Prostate gland (tissue), 2 donors: ENCODE measurements around the gene LFNG. TPM values are rescaled to one million over a fixed set of nuclear protein-coding genes. Genes with fewer than 3 reads are reported as not detected.
A peak's percentile ranks its signal among the peaks of the same experiment; 100 is the strongest.

Source experiments
- DNase-seq: peaks from one replicate; pipeline ENCODE4 v3.0.0-alpha.2; 2019; ENCODE audit warnings: low spot score
- H3K27ac ChIP-seq, 2 donors: fragments of 200-600 bp; sonication (generic); 2 replicates each; pipeline ENCODE4 v1.5.1; 2017 to 2019
- H3K27me3 ChIP-seq: fragments of 200-600 bp; sonication (generic); replicated peaks from 2 replicates; pipeline ENCODE4 v1.5.1; 2019; ENCODE audit not compliant: insufficient read depth
- H3K36me3 ChIP-seq, 2 donors: fragments of 200-600 bp; sonication (generic); 1 replicate in 1 of 2; 2 replicates in 1 of 2; pipeline versions ENCODE4 v1.5.1 to v1.8.1; 2017 to 2019
- H3K4me1 ChIP-seq: fragments of 200-600 bp; sonication (generic); replicated peaks from 2 replicates; pipeline ENCODE4 v1.5.1; 2019
- H3K4me3 ChIP-seq, 2 donors: fragments of 200-600 bp; sonication (generic); 2 replicates each; pipeline ENCODE4 v1.5.1; 2017 to 2019
- H3K9me3 ChIP-seq: fragments of 200-600 bp; sonication (generic); 2 replicates; pipeline ENCODE4 v1.5.1; 2017
- POLR2A ChIP-seq: fragments of 450-650 bp; IDR thresholded peaks from one replicate; pipeline ENCODE4 v1.6.1; 2016; ENCODE audit warnings: antibody characterized with exemption, mild to moderate bottlenecking
- POLR2AphosphoS5 ChIP-seq: sonication (generic); formaldehyde crosslinking; IDR thresholded peaks from one replicate; pipeline ENCODE4 v1.6.1; 2017; ENCODE audit warnings: antibody characterized with exemption
- WGBS: methylation state at CpG from one replicate; pipeline ENCODE4 v1.1.5; 2018; 5-methylcytosine and 5-hydroxymethylcytosine counted together
- intact Hi-C: fragments of 100-400 bp; cut with DNase I; formaldehyde crosslinking; loops from one replicate; pipeline ENCODE4 v1.14.2; 2022
- total RNA-seq, 2 donors: library from RNA; depleted of rRNA; stranded (reverse); fragments of >200 nt; gene quantifications; one replicate each; pipeline ENCODE4 v1.1.0, GENCODE V29; 2016
- TF ChIP-seq, protein P1 (sequence below), 4 experiments: fragments of 200-600 bp in 2 of 4; fragments of 450-650 bp in 2 of 4; sonication (generic) in 2 of 4; IDR thresholded peaks; 1 replicate in 3 of 4; 2 replicates in 1 of 4; pipeline ENCODE4 v1.5.1; 2016 to 2019; ENCODE audit warnings: antibody characterized with exemption in 4 of 4, mild to moderate bottlenecking in 2 of 4, moderate library complexity in 2 of 4

LFNG gene
- total RNA-seq, 2 donors from 2014 or later, result 45.6 to 51.7 TPM

- WGBS, result 80% methylated on average over 16 of the region's 18 CpGs
- no peak for TF ChIP-seq POLR2A
- no peak for TF ChIP-seq POLR2AphosphoS5
- TF ChIP-seq, protein P1, sequence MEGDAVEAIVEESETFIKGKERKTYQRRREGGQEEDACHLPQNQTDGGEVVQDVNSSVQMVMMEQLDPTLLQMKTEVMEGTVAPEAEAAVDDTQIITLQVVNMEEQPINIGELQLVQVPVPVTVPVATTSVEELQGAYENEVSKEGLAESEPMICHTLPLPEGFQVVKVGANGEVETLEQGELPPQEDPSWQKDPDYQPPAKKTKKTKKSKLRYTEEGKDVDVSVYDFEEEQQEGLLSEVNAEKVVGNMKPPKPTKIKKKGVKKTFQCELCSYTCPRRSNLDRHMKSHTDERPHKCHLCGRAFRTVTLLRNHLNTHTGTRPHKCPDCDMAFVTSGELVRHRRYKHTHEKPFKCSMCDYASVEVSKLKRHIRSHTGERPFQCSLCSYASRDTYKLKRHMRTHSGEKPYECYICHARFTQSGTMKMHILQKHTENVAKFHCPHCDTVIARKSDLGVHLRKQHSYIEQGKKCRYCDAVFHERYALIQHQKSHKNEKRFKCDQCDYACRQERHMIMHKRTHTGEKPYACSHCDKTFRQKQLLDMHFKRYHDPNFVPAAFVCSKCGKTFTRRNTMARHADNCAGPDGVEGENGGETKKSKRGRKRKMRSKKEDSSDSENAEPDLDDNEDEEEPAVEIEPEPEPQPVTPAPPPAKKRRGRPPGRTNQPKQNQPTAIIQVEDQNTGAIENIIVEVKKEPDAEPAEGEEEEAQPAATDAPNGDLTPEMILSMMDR (IDR thresholded peaks at IDR 0.05), result no peak
- no peak for DNase-seq
- Histone ChIP-seq H3K36me3 (no peaks in the 10 kb centered on the region), H3K9me3 (no peaks in the 10 kb centered on the region), H3K27ac (no peak overlapping the region), H3K27me3 (no peaks in the 10 kb centered on the region), H3K4me1 (peaks cover 12% of the 10 kb centered on the region), H3K4me3 (no peak overlapping the region)
- intact Hi-C loops, result no loop called here
These were observed 1.7 kb upstream of the LFNG start for GRCh38 chr7:2517678-2518507.

DNA sequence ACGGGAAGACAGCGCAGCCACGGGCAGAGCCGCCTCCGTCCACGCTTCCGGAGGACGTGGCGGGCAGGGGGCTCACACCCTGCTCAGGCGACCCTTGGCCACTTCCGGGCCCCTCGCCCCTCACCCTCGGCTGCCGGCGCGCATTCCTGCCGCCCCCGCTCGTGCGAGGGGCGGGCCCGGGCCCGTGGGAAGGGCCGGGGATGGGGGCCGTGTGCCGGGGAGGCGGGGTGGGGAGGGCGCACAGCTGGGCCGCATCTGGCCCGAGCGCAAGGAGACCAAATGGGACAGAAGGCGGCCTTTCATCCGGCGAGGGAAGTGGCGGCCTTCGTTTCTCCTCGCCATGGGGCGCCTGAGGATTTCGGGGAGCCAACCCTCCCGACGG, 846 bp upstream of the LFNG start:
- intact Hi-C loops, result no loop called here
- Histone ChIP-seq H3K27ac (no peak overlapping the region), H3K36me3 (no peaks in the 10 kb centered on the region), H3K4me3 (peak overlapping the region; percentile 53 to 68), H3K9me3 (no peaks in the 10 kb centered on the region), H3K27me3 (no peaks in the 10 kb centered on the region), H3K4me1 (peaks cover 21% of the 10 kb centered on the region)
- TF ChIP-seq POLR2AphosphoS5, result no peak
- TF ChIP-seq POLR2A, result no peak
- TF ChIP-seq, protein P1 (IDR thresholded peaks at IDR 0.05), result no peak
- no peak for DNase-seq
- 13% methylated on average over 40 of the region's 41 CpGs for WGBS

DNA sequence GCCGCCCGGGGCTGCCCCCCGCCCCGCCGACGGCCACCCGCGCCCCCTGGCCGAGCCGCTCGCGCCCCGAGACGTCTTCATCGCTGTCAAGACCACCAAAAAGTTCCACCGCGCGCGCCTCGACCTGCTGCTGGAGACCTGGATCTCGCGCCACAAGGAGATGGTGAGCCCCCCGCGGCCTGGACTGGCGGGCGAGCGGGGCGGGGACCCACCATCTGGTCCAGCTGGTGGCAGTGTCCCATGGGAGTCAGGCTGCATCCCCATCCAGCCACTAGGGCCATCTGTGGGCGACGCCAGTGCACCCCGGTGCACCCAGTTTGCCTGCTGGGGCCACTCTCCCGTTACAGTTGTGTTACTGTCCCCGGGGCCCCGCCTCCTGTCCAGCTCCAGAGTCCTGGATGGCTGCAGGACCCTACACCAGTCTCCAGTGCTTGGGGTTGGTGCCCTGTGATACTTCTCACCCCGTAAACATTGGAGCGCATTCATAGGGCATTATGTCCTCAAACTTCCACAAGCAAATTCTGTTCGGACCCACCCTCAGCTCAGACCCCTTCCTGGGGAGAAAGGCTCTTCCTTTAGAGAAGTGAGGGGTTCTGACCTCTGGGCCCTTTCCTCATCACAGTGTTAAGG, 672 bp downstream of the LFNG start:
- intact Hi-C loops, result no loop called here
- H3K27ac ChIP-seq, result peak overlapping the region; percentile 75 to 82
- no peaks in the 10 kb centered on the region for H3K9me3 ChIP-seq
- no peak for TF ChIP-seq POLR2AphosphoS5
- TF ChIP-seq POLR2A, result no peak
- TF ChIP-seq, protein P1 (IDR thresholded peaks at IDR 0.05), result peak in 2 of 4 experiments; percentile 17 to 50
- no peaks in the 10 kb centered on the region for H3K27me3 ChIP-seq
- DNase-seq, result no peak
- WGBS, result 1% methylated on average over 34 of the region's 37 CpGs
- H3K4me1 ChIP-seq, result peaks cover 36% of the 10 kb centered on the region
- H3K36me3 ChIP-seq, result no peaks in the 10 kb centered on the region
- peak overlapping the region; percentile 53 to 68 for H3K4me3 ChIP-seq

DNA sequence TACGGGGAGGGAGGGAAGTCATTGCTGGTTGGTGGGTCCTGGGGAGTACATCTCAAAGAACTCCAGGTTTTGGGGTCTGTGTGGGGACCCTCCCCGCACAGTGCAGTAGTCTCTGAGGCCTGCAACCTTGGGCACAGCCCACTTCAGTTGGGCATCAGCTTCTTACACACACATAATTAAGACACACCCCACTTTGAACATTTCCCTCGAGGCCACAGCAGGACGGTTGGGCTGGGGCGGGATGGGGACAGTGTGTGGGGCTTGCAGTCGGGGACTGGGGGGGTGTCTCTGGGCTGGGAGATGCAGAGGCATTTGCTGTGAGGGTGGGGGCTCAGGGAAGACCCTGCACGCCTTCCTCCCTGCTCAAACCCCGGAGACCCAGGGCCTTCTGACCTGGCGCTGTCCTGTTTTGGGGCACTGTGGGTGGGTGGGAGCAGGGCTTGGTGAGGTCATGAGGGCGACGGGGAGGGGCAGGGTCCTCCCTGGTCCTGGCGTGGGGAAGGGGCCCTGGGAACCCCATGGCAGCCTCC, 1.3 kb downstream of the LFNG start:
- WGBS, result 19% methylated on average over 11 of the region's 12 CpGs
- H3K4me3 ChIP-seq, result peak overlapping the region; percentile 53 to 68
- H3K27me3 ChIP-seq, result no peaks in the 10 kb centered on the region
- H3K27ac ChIP-seq, result peak overlapping the region; percentile 75 to 82
- H3K36me3 ChIP-seq, result no peaks in the 10 kb centered on the region
- no peak for DNase-seq
- no peaks in the 10 kb centered on the region for H3K9me3 ChIP-seq
- no peak for TF ChIP-seq POLR2A
- TF ChIP-seq, protein P1 (IDR thresholded peaks at IDR 0.05), result no peak
- TF ChIP-seq POLR2AphosphoS5, result no peak
- intact Hi-C loops, result no loop called here
- peaks cover 40% of the 10 kb centered on the region for H3K4me1 ChIP-seq
